Nucleus accumbens (tissue), 56 donors: ENCODE results near the gene KCND2.

Source experiments
- DNase-seq, 56 donors: peaks; one replicate each; lab custom pipeline; 2025; lab: John Stamatoyannopoulos, UW

Gene KCND2

GRCh38 chr7:120404042-120404441 is 131.1 kb downstream of the KCND2 start:
- no peak for DNase-seq

- DNase-seq = no peak
Observed at GRCh38 chr7:120405652-120406051, 132.7 kb downstream of the KCND2 start.

- DNase-seq = no peak
Observed at GRCh38 chr7:120407010-120407409, 134.0 kb downstream of the KCND2 start.

GRCh38 chr7:120412139-120413050 is 139.4 kb downstream of the KCND2 start:
- DNase-seq = no peak

GRCh38 chr7:120413164-120413563 is 140.2 kb downstream of the KCND2 start:
- DNase-seq = no peak

- DNase-seq = no peak
Observed at GRCh38 chr7:120417244-120417979, 144.4 kb downstream of the KCND2 start.

GRCh38 chr7:120421151-120421651 is 148.2 kb downstream of the KCND2 start:
- no peak for DNase-seq

- no peak for DNase-seq
Observed at GRCh38 chr7:120431016-120431415, 158.0 kb downstream of the KCND2 start.

GRCh38 chr7:120436487-120437060 is 163.6 kb downstream of the KCND2 start:
- DNase-seq = no peak

GRCh38 chr7:120441850-120442249 is 168.9 kb downstream of the KCND2 start:
- DNase-seq = no peak

- no peak for DNase-seq
Observed at GRCh38 chr7:120442838-120443237, 169.9 kb downstream of the KCND2 start.

GRCh38 chr7:120444650-120445049 is 171.7 kb downstream of the KCND2 start:
- DNase-seq = no peak

GRCh38 chr7:120445276-120445675 is 172.3 kb downstream of the KCND2 start:
- no peak for DNase-seq

GRCh38 chr7:120452665-120453064 is 179.7 kb downstream of the KCND2 start:
- DNase-seq = no peak

GRCh38 chr7:120456699-120457098 is 183.7 kb downstream of the KCND2 start:
- DNase-seq = no peak

- no peak for DNase-seq
Observed at GRCh38 chr7:120460949-120461348, 188.0 kb downstream of the KCND2 start.

- no peak for DNase-seq
Observed at GRCh38 chr7:120462991-120463390, 190.0 kb downstream of the KCND2 start.

GRCh38 chr7:120464104-120464503 is 191.1 kb downstream of the KCND2 start:
- no peak for DNase-seq

GRCh38 chr7:120467676-120468075 is 194.7 kb downstream of the KCND2 start:
- no peak for DNase-seq

GRCh38 chr7:120468611-120469010 is 195.6 kb downstream of the KCND2 start:
- DNase-seq = no peak

- no peak for DNase-seq
Observed at GRCh38 chr7:120472892-120473291, 199.9 kb downstream of the KCND2 start.
